ENCODE measurements around the gene PNMT. TPM values are rescaled to one million over a fixed set of nuclear protein-coding genes. Genes with fewer than 3 reads are reported as not detected.

Gene PNMT
- polyA plus RNA-seq, 3 donors: not detected

DNA sequence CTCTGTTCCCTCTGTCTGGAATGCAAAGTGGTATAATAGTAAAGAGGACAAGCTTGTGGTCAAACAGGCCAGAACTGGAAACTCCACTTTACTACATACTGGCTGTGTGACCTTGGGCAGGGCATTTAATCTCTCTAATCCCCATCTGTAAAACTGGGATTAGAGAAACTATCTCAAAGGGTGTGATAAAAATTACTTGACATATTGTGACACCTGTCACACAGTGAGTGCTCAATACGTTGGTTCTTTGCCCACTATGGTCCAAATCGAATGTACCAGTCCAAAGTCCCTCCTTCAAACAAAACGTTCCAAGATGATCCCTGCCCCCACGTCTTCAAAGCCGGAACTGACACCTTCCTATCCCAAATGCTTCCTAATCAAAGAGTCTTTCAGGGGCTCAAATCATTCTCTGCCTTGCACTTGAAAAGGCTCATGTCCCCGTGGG lies 18.9 kb downstream of the PNMT start:
- peak overlapping the region; percentile 94 to 97 for H3K4me3 Mint-ChIP-seq
- Histone ChIP-seq H3K79me2 (ENCODE audit: insufficient read depth, low read length) (no peaks in the 10 kb centered on the region), H3K9me3 (replicated peaks in 1 of 2; ENCODE audit: control insufficient read depth in 1 of 2, insufficient read depth in 1 of 2, low read length in 2 of 2) (no peaks in the 10 kb centered on the region), H3K27me3 (ENCODE audit: control insufficient read depth in 2 of 2, insufficient read depth in 2 of 2, low read length in 2 of 2) (no peaks in the 10 kb centered on the region), H3K36me3 (replicated peaks in 1 of 2; ENCODE audit: control insufficient read depth in 1 of 2, insufficient read depth in 2 of 2, low read length in 2 of 2) (peaks cover 8 to 13% of the 10 kb centered on the region in 2 donors), H3K4me3 (replicated peaks in 1 of 3; ENCODE audit: low read depth in 2 of 3, low read length in 3 of 3) (peak overlapping the region in 2 of 3 experiments; percentile 82 to 96), H3K4me1 (ENCODE audit: control insufficient read depth in 1 of 2, insufficient read depth in 2 of 2, low read length in 2 of 2) (peaks cover 12 to 18% of the 10 kb centered on the region in 2 donors), H2AFZ (ENCODE audit: insufficient read depth, low read depth, low read length, poor library complexity, severe bottlenecking) (peak overlapping the region; percentile 93), H3K27ac (ENCODE audit: low read depth in 1 of 2, low read length in 2 of 2) (no peak overlapping the region), H3K9ac (ENCODE audit: insufficient read depth, low read length, poor library complexity, severe bottlenecking) (no peak overlapping the region), H3K4me2 (replicated peaks; ENCODE audit: extremely low read depth, low read length, poor library complexity, severe bottlenecking) (peak overlapping the region; percentile 93), H4K20me1 (ENCODE audit: insufficient read depth, low read length) (no peaks in the 10 kb centered on the region)
- peaks cover 0 to 17% (median 6%) of the 10 kb centered on the region in 7 donors for H3K9me3 Mint-ChIP-seq
- H3K27me3 Mint-ChIP-seq (ENCODE audit: low read depth in 3 of 3): peaks cover 2 to 7% (median 2%) of the 10 kb centered on the region in 3 donors
- H3K36me3 Mint-ChIP-seq: peaks cover 19 to 21% of the 10 kb centered on the region in 2 donors
- TF ChIP-seq, protein P1, sequence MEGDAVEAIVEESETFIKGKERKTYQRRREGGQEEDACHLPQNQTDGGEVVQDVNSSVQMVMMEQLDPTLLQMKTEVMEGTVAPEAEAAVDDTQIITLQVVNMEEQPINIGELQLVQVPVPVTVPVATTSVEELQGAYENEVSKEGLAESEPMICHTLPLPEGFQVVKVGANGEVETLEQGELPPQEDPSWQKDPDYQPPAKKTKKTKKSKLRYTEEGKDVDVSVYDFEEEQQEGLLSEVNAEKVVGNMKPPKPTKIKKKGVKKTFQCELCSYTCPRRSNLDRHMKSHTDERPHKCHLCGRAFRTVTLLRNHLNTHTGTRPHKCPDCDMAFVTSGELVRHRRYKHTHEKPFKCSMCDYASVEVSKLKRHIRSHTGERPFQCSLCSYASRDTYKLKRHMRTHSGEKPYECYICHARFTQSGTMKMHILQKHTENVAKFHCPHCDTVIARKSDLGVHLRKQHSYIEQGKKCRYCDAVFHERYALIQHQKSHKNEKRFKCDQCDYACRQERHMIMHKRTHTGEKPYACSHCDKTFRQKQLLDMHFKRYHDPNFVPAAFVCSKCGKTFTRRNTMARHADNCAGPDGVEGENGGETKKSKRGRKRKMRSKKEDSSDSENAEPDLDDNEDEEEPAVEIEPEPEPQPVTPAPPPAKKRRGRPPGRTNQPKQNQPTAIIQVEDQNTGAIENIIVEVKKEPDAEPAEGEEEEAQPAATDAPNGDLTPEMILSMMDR (IDR thresholded peaks at IDR 0.05): no peak
- 80% methylated on average over 6 of the region's 6 CpGs for WGBS (ENCODE audit: insufficient coverage)
- intact Hi-C loops (cut with micrococcal nuclease): loop anchor here in 1 of 2 donors (5.0 kb wide), 2 partner anchors 40 to 50 kb away; partner anchors contain the start of gene STARD3
- peak overlapping the region in 2 of 7 donors; percentile 55 to 96 for H3K27ac Mint-ChIP-seq
- H3K4me1 Mint-ChIP-seq: peaks cover 17% of the 10 kb centered on the region
- DNase-seq: no peak

- Histone ChIP-seq H3K79me2 (ENCODE audit: insufficient read depth, low read length) (no peaks in the 10 kb centered on the region), H3K27me3 (ENCODE audit: control insufficient read depth in 2 of 2, insufficient read depth in 2 of 2, low read length in 2 of 2) (no peaks in the 10 kb centered on the region), H3K9me3 (replicated peaks in 1 of 2; ENCODE audit: control insufficient read depth in 1 of 2, insufficient read depth in 1 of 2, low read length in 2 of 2) (no peaks in the 10 kb centered on the region), H2AFZ (ENCODE audit: insufficient read depth, low read depth, low read length, poor library complexity, severe bottlenecking) (peak within 1 kb of the TSS; percentile 93), H3K4me1 (ENCODE audit: control insufficient read depth in 1 of 2, insufficient read depth in 2 of 2, low read length in 2 of 2) (peaks cover 12 to 18% of the 10 kb centered on the region in 2 donors), H3K4me2 (replicated peaks; ENCODE audit: extremely low read depth, low read length, poor library complexity, severe bottlenecking) (peak within 1 kb of the TSS; percentile 93), H3K4me3 (replicated peaks in 1 of 3; ENCODE audit: low read depth in 2 of 3, low read length in 3 of 3) (peak within 1 kb of the TSS; percentile 60 to 96 (median 82)), H3K36me3 (replicated peaks in 1 of 2; ENCODE audit: control insufficient read depth in 1 of 2, insufficient read depth in 2 of 2, low read length in 2 of 2) (peaks cover 8 to 13% of the 10 kb centered on the region in 2 donors), H3K27ac (ENCODE audit: low read depth in 1 of 2, low read length in 2 of 2) (peak within 1 kb of the TSS; percentile 78 to 79), H4K20me1 (ENCODE audit: insufficient read depth, low read length) (no peaks in the 10 kb centered on the region), H3K9ac (ENCODE audit: insufficient read depth, low read length, poor library complexity, severe bottlenecking) (peak within 1 kb of the TSS; percentile 68)
- H3K4me3 Mint-ChIP-seq: peak within 1 kb of the TSS; percentile 94 to 97
- peaks cover 17% of the 10 kb centered on the region for H3K4me1 Mint-ChIP-seq
- intact Hi-C loops (cut with micrococcal nuclease): loop anchor here in 1 of 2 donors (5.0 kb wide), 2 partner anchors 39 to 51 kb away; partner anchors contain the start of gene STARD3
- H3K27ac Mint-ChIP-seq: peak within 1 kb of the TSS; percentile 88 to 96 (median 94)
- peaks cover 19 to 21% of the 10 kb centered on the region in 2 donors for H3K36me3 Mint-ChIP-seq
- H3K9me3 Mint-ChIP-seq: peaks cover 0 to 17% (median 6%) of the 10 kb centered on the region in 7 donors
- peak; percentile 70 to 88 (median 86) for DNase-seq
- H3K27me3 Mint-ChIP-seq (ENCODE audit: low read depth in 3 of 3): peaks cover 2 to 8% (median 8%) of the 10 kb centered on the region in 3 donors
- 2% methylated on average over 31 of the region's 45 CpGs for WGBS (ENCODE audit: insufficient coverage)
- TF ChIP-seq, protein P1 (IDR thresholded peaks at IDR 0.05): no peak
Observed at GRCh38 chr17:39687546-39688474, 19.6 kb downstream of the PNMT start, which contains the start of gene PGAP3. Gene PGAP3 (minus strand): TSS chr17:39688057. CDS start chr17:39688014, 43 bp downstream.

Data from CD14-positive monocyte (primary cell).